Amniotic stem cell (primary cell): ENCODE measurements around the gene PSMA2.
"Not testable (repeated sequence)": the region's sequence is repeated elsewhere in the genome, so short reads cannot be mapped to it uniquely, and the experiment has no call there.

ENCODE experiments used
- DNase-seq: peaks from one replicate; lab custom pipeline; 2025; lab: John Stamatoyannopoulos, UW

Gene PSMA2

GRCh38 chr7:42907316-42907715, 24.7 kb downstream of the PSMA2 start:
- DNase-seq: no peak

- DNase-seq: no peak
Observed at GRCh38 chr7:42906181-42906580, 25.8 kb downstream of the PSMA2 start.

GRCh38 chr7:42902331-42902730, 29.6 kb downstream of the PSMA2 start:
- no peak for DNase-seq

- no peak for DNase-seq
Observed at GRCh38 chr7:42900842-42901241, 31.1 kb downstream of the PSMA2 start.

- no peak for DNase-seq
Observed at GRCh38 chr7:42893346-42894240, 38.4 kb downstream of the PSMA2 start.

GRCh38 chr7:42886893-42887505, 45.0 kb downstream of the PSMA2 start:
- no peak for DNase-seq

- DNase-seq: no peak
Observed at GRCh38 chr7:42886129-42886528, 45.8 kb downstream of the PSMA2 start.

GRCh38 chr7:42885183-42885582, 46.8 kb downstream of the PSMA2 start:
- DNase-seq: not testable (repeated sequence)

GRCh38 chr7:42883950-42884349, 48.0 kb downstream of the PSMA2 start:
- no peak for DNase-seq

- no peak for DNase-seq
Observed at GRCh38 chr7:42880392-42880791, 51.6 kb downstream of the PSMA2 start.

- no peak for DNase-seq
Observed at GRCh38 chr7:42878303-42878702, 53.7 kb downstream of the PSMA2 start.

- DNase-seq: no peak
Observed at GRCh38 chr7:42877862-42878261, 54.1 kb downstream of the PSMA2 start.

GRCh38 chr7:42876182-42877068, 55.5 kb downstream of the PSMA2 start:
- no peak for DNase-seq

GRCh38 chr7:42869131-42870020, 62.6 kb downstream of the PSMA2 start:
- DNase-seq: no peak

- DNase-seq: no peak
Observed at GRCh38 chr7:42868480-42868879, 63.5 kb downstream of the PSMA2 start.
